COLO668 (cell line): ENCODE measurements around the gene ZNF385B.

Source experiments
- DNase-seq: peaks from one replicate; lab custom pipeline; 2025; ENCODE audit not compliant: unreplicated experiment; lab: John Stamatoyannopoulos, UW

ZNF385B gene

GRCh38 chr2:179686069-179686468 is 175.3 kb downstream of the ZNF385B start:
- no peak for DNase-seq

DNA sequence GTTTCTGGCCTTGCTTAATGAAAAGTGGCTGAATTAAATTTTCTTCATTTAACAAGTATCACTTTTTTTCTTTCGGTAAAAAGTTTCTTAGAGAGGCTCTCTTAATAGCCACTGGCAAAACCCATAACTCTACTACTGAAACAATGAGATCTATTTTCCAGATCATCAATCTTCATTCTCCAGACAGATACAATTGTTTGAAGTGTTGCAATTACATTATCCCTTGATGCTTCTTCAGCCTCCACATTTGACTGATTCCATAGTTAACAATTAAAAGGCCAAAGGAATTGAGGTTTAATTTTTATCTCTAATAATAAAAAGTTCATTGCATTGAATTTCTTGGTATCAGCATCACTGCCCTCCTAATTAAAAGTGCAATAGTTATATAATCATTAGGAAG is 176.3 kb downstream of the ZNF385B start:
- no peak for DNase-seq

GRCh38 chr2:179682756-179683155 is 178.7 kb downstream of the ZNF385B start:
- no peak for DNase-seq

GRCh38 chr2:179677746-179678505 is 183.5 kb downstream of the ZNF385B start:
- no peak for DNase-seq

- no peak for DNase-seq
Measured at GRCh38 chr2:179677077-179677688, 184.2 kb downstream of the ZNF385B start.

DNA sequence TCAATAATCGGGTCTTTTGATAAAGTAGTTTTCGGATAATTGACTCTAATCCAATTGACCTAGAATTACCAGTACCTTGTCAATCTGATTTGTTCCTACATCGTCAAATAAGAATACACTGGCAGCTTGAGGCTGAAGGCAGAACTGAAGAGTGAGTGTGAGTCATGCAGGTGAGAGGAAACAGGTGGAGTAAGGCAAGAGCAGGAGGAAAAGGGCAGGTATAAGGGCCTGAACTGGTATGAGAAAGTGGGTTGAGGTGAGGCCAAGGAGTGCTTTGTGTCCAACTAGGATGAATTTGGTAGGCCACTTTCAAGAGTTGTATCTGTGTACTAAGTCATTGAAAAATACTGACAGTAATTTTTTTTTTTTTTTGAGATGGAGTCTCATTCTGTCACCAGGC is 186.0 kb downstream of the ZNF385B start:
- DNase-seq = no peak

DNA sequence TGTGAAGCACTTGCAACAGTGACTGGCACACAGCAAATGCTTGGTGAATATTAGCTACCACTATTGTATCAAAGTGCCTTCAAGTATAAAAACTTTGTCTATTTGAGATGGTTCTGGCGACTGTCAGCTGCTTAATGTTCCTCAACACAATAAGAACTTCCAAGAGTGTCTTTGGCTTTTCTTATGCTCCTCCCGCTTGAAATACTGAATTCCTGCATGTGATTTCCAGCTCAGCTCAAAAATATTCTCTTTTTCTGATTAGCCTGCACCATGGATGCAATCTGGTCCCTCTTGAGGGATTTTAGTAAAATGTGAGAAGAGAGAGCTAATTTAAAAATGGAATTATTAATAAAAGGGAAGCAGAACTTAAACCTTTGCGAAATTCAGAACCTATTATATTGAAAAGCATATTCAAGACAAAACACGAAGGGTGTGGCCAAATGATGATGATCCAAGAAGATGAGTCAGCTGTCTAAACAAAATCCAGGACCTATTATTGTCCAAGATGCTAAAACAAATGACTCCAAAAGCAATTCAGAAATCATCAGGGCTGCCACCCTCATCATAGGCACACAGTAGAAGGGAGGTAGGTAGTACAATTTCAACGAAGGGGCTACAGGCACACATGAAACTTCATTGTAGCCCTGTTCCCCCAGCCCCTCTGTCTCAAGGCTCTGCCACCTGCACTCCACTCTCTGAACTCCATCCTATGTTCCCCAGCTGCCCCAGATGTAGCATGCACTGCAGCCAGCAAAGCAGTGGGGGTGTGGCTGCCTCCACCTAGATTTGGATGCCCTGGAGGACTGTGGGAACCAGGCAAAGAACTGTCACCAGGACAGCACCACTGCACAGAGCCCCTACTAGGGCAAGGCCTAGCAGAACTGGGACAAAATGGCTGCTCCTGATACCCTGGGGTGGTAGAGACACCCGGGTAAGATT is 190.1 kb downstream of the ZNF385B start:
- DNase-seq = no peak

DNA sequence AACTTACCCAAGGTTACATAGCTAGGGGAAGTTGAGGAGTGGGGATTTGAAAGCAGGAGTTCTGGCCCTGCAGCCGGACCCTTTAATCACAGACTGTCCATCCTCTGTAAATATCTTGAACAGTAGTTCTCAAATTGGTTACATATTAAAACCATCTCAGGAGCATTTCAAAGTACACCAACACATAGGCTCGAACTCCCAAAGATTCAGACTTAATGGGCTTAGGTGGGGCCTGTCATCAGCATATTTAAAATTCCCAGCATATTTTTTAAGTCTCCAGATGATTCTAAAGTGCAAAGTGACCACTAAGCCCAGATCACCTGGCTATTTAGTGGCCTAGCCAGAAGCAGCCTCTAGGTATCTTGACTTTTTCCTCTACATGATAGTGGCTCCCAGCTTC is 192.2 kb downstream of the ZNF385B start:
- DNase-seq = no peak

GRCh38 chr2:179664972-179665812 is 196.2 kb downstream of the ZNF385B start:
- DNase-seq = no peak

DNA sequence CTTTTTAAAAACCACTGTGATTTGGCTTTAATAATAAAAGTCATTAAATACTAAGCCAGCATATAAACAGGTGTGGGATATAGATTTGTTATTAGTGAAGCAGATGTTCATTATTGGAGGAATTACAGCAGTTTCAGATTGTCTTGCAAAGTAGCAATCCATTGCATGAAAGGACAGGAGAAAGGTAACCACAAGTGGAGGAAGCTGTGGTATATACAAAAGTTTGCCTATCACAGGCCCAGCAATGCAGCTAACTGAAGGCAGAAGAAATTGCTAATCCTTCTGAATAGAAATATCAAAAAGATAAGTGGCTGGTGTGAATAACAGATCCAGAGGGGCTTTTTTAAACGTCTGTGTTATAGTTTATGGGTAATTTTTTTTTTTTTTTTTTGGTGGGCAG is 199.4 kb downstream of the ZNF385B start:
- DNase-seq = no peak

- DNase-seq = no peak
Measured at GRCh38 chr2:179657068-179657595, 204.3 kb downstream of the ZNF385B start.

- no peak for DNase-seq
Measured at GRCh38 chr2:179655627-179656026, 205.8 kb downstream of the ZNF385B start.

- no peak for DNase-seq
Measured at GRCh38 chr2:179654806-179655205, 206.6 kb downstream of the ZNF385B start.

GRCh38 chr2:179652296-179652695 is 209.1 kb downstream of the ZNF385B start:
- DNase-seq = no peak

GRCh38 chr2:179650420-179650819 is 211.0 kb downstream of the ZNF385B start:
- DNase-seq = no peak

DNA sequence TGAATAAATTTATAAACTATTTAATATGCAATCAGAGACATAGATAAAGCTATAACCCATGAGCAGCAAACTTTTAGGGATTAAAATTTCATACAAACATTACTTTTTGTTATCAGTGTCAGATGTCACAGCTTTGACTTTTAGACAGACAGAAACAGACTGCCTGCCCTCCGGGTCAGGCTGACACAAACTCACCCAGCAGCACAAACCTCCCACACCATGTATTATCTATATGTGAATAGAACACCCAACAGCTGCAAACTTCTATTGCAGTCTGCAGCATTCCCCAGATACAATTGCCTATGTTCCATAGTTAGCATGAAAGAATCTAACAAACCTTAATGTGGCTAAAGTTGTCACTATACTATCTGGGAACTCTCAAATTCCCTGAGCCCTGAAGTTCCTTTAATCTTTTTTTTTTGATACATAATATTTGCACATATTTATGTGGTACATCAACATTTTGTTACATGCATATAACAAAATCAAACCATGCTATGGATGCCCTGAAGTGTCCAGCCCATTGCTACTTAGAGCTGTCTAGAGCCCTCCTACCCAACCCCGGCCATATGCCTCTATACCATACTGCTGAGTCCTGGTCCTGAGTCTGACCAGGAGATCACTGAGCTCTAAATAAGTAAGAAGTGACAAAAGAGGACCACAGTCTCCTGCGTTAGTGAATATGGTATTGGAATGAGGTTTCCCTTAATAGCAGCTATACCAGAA is 214.4 kb downstream of the ZNF385B start:
- DNase-seq = no peak

GRCh38 chr2:179646173-179646769 is 215.1 kb downstream of the ZNF385B start:
- no peak for DNase-seq

DNA sequence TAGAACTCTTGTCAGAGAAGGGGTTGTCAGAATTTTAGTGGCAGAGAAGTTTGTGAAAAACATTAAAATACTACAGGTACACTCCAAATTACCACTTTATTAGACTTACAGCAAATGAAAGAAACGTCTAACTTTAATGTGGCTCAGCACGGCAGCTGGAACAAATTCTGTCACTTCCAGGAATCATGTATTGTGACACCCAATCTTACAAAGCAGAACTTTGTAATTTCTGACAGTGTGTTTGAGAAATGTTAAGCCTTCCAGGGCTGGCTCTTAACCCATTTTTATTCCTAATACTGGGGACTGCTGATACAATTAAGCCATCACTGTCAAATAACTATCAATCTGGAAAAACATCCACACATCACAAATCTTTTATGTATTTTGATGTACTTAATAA is 216.4 kb downstream of the ZNF385B start:
- no peak for DNase-seq

DNA sequence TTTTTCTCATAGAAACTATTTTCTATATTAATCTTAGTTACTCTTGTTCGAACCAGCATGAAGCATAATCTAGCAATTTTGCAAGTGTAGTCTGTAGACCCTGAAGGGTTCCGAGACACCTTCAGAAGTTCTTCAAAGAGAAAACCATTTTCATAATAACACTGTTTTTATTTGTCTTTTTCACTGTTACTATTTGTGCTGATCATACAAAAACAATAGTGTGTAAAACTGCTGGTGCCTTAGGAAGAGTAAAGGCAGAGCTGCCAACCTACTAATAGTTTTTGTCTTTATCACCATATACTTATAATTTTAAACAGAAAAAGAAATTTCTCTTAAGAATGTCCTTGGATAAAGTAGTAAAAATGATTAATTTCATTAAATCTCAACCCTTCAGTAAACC is 218.9 kb downstream of the ZNF385B start:
- DNase-seq = no peak

DNA sequence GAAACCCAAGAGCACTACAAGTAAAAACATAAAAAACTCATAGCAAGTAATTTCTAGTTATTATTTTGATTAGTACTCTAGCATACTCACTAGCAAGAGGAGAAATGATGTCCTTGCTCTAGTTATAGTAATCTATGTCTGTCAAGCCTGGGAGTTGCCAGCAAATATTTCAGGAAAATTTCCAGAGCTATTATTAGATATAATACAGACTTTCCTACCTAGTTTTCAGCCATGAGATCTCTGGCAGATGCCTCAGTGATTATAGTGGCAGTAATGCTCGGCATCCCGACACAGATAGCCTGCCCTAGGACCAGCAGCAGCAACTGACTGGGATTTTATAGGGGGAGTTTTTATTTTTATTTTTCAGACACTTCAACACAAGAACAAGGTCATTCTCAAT is 224.4 kb downstream of the ZNF385B start:
- DNase-seq = no peak
